NCI-H187 (cell line): Measurements from ENCODE around the gene LNX2.

Experiments used
- DNase-seq, 2 experiments: peaks; one replicate each; lab custom pipeline; 2025; lab: John Stamatoyannopoulos, UW

Gene LNX2

DNA sequence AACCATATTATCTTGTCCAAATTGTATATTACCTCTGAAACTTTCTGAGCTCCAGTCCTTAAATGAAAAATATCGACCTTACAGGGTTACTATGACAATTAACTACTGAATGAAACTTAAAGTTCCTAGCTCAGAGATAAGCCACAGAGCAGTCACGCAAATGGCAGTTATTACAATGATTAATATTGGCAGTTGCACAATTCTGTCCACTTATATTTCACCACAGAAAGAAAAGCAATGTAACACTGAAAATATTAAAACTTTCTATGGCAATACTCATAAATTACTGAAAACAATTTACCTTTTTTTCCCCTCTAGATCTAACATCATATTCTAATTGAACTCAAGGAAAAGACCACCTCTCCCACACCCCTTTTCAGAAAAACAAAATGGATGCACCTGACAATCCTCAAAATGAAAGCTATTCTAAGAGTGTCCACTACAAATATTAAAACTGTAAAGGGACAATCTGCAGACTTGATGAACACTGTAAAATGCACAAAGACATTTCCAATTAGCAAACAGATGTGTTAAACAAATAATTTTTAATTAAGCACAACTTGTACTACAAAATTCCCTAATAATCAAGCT lies 14.6 kb downstream of the LNX2 start:
- DNase-seq, result no peak

- no peak for DNase-seq
These were observed 15.2 kb downstream of the LNX2 start for GRCh38 chr13:27605099-27605498.

DNA sequence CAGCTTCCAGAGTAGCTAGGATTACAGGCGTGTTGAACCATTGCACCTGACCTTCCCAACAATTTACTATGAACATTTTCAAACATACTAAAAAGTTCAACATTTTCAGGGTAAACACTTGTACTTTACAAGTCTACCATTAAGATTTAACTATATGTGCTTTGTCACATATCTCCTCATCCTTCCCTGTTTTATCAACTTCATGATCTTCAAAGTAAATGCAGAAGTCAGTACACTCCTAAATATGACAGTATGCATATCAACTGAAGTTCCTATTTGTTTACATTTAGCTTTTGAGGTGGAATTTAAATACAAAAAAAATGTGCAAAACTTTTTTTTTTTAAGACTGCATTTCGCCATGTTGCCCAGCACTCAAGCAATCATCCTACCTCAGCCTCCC lies 18.5 kb downstream of the LNX2 start:
- no peak for DNase-seq

DNA sequence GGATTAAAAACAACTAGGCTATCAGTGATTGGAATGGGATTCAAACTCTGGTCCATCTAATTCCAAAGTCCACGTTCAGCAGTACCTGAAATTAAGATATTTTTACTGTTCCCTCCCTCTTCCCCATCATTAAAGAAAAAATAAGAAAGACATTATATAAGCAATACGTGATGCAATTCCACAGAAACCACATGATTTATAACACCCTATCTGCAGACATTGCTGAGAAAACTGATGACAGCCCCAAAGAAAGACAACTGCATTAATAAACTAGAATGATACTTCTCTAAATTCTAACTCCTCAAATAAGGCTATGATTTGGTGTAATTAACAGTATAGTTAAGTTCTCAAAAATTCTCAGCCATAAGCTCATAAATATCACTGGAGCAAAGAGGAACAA lies 19.1 kb downstream of the LNX2 start:
- DNase-seq, result no peak

GRCh38 chr13:27600711-27601110 lies 19.6 kb downstream of the LNX2 start:
- DNase-seq, result no peak

DNA sequence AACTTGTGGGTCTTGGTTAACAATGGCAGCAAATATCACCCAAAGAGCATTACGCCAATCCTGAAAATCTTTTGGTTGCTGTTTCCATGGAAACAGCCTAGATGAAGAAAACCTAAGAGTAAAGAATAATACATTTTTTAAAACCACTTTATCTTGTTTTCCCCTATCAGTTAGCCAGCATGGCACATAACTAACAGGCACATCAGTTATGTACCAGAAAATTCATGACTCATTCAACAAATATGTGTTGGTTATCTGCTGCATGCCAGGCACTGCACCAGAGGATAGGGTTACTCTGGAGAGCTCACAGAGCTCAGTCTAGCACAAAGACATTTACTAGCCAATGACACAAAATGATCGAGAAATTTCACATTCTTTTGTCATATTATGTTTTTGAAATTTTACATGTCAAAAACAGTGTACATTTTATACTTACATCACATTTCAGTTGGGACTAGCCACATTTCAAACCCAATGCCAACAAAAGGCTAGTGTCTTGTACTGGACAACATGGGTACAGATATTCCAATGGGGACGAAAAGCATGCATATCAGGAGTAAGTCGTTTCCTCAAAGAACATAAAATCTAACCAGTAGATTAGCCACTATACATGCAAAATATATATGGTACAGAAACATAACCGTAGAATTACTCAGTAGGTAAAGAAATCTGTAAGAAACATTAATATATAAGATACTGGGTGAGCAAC lies 20.3 kb downstream of the LNX2 start:
- DNase-seq, result no peak

- DNase-seq, result no peak
These were observed 21.2 kb downstream of the LNX2 start for GRCh38 chr13:27599096-27599495.

DNA sequence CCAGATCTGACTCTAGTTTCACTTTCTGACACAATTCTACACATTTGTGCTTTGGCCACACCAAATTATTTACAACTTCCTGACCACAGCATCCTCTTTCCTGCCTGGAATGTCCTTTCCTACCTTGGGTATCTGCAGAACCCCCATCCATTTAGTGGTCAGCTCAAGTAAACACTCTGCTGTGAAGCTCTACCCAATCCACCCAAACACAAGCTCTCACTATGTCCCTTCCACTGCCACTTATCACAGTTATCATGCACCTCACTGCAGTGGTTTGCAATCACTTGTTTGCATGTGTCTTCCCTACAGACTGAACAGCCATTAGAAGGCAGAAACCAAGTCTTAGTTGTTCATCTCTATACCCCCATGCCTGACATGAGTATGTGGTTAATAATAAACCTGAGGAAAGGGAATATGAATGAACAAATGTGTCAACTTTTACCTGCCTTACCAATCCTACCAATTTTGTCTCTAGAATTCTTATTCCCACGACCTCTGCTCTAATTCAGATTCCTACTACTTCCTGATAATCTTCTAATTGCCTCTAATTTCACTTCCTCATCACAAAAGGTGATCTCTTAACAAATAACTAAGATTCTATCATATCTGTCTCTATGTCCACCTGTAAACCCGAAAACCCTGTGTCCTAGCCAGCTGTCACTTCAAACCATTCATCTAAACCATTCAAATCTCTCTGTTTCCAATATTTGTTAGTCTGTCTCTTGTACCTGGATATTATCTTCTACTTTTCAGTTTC lies 25.1 kb downstream of the LNX2 start:
- DNase-seq, result no peak

- no peak for DNase-seq
These were observed 27.1 kb downstream of the LNX2 start for GRCh38 chr13:27593267-27593666.

- no peak for DNase-seq
These were observed 27.5 kb downstream of the LNX2 start for GRCh38 chr13:27592865-27593264.

GRCh38 chr13:27588405-27588804 lies 31.9 kb downstream of the LNX2 start:
- no peak for DNase-seq

GRCh38 chr13:27587095-27587746 lies 33.1 kb downstream of the LNX2 start:
- DNase-seq, result no peak

DNA sequence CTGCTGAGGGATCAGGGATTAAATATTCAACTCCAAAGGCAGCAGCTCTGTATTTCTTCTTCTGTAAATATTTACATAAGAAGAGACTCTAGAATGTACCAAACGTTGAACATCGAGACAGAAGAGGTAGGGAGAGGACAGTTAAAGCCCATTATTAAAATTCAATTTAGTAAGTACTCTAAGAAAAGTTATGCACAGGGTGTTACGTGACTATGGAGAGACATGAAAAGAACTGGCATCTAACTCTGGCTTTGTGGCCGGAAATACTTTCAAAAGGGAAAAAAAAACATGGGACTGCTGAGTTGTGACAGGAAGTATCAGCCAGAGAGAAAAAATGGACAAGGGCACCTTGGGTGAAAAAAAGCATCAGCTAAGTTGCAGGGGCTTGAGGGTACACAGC lies 36.7 kb downstream of the LNX2 start:
- no peak for DNase-seq

DNA sequence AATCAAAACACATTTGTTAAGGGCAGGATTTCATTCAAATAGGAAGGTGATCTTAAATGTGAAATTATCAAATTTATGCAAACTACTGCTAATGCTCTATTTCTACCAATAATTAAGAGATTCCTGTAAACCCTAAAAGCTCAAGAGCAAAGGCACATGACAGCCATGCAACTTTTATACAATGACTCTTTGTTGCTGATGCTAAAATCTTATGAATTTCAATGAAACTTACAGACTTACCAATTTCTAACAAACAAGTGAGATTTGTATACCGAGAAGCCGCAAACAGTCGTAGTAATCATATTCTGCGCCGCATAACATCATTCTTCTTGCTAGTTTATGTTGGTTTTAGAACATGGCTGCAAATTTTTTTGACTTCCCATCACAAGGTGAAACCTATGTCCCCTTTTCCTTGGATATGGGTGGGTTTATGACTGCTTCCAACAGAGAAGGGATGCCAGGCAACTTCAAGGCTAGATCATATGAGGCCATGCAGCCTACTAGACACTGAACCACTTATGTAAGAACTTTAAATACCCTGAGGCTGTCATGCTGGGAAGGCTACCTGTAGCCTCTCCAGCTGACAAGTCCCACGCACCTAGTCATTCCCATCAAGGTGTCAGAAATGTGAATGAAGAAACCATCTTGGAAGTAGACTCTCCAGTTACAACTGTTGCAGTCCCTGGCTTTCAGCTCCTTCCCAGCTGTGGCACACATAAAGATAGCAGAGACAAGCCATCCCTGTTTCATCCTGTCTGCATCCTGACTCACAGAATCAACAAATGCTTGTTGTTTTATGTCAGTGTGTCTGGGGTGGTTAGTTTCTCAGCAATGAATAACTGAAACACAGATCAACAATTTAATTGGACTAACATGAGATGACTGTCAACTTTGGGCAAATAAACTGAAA lies 42.0 kb downstream of the LNX2 start:
- DNase-seq, result no peak

DNA sequence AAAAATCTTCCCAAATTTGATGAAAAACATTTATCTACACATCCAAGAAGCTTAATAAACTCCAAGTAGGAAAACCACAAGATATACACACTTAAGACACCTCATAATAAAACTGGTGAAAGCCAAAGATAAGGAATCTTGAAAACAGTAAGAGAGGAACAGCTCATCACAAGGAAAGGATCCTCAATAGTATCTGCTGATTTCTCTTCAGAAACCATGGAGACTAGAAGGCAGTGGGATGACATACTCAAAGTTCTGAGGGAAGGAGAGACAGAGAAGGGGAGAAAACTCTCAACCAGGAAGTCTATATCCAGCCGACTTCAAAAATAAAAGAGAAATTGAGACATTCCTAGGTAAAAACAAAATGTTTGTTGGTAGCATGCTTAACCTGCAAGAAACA lies 45.7 kb downstream of the LNX2 start:
- no peak for DNase-seq

DNA sequence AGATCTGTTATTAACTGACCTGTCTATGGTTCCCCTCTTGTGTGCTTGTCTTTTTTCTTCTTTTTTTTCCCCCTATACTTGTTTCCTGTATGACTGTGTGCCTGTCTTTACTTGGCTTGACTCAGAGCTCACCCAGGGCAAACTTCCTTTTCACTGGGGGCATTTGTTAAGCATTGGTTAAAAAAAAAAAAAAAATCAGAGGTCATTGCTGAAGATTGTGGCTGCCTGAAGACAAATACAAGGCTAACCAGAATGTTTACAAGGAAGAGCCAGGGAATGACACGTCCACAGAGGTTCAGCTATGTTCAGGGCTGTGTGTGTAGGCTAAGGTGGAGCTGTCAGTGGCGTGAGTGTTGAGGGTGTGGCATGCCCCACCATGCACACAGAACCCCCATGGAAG lies 47.1 kb downstream of the LNX2 start:
- DNase-seq, result no peak

DNA sequence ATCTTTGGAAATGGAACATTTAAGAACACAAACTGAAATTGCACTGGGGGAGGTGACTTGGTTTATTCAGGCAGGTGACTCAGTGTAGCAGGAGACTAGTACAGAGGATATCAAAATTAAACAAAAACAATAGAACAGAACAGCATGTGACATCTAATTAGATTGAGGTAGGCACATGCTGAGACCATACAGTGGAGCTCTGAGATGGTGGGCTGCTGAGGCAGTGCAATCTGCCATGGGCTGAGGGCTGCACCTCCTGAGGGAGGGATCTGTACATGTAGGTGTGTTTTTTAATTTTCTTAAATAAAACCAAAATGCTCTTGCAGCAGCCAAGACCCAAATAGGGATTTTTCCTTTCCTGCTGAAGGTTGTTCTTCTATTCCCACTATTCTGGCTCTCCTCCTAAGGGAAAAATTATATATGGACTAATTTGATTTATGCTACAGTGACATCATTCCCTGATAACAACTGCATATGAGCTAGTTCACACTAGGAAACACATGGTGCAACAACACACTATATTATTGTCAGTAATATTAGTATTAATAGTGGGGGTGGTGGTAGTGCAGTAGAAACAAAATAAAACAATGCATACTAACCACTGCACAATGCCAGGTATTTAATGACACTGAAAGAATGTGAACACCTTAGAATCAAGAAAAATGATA lies 48.0 kb downstream of the LNX2 start:
- DNase-seq, result no peak

DNA sequence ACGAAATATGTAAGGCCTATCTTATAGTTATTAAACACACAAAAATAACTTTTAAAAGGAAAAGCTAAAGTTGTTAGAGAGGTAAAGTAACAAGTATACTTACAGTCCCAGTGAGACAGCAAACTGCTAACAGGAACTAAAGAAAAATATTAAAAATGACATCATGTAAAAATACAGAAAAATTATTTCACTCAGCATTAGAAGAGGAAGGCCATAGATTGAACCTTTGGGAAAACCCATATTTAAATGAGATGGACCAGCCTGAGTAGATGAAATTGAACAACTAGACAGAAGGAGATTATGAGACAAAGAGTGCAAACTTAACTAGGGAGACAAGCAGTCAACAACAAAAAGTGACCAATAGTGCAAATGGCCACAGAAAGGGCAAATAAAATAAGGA lies 49.4 kb downstream of the LNX2 start:
- DNase-seq, result no peak

DNA sequence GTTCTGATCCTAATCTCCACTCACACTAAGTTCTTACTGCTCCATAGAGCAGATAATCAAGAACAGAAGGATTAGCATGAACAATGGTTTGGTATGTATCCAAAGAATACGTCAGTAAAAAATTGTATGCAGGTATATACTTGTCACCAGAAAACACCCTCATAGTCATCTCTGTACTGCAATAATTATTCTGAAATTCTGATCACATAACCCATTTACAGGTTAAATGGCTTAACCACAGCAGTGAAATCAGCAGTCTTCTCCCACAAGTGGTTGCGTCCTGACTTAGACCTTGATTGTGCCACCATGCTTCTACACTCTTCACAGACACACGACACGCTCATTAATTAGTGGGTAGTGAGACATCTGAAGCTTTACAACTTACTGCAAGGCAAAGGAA lies 50.9 kb downstream of the LNX2 start:
- DNase-seq, result no peak

GRCh38 chr13:27565818-27566217 lies 54.5 kb downstream of the LNX2 start:
- DNase-seq, result no peak

GRCh38 chr13:27562457-27562856 lies 57.9 kb downstream of the LNX2 start:
- no peak for DNase-seq
